IMR-90 (cell line): Measurements from ENCODE around the gene KDM8. TPM values are rescaled to one million over a fixed set of nuclear protein-coding genes. Genes with fewer than 3 reads are reported as not detected.

Experiments used
- ELK1 ChIP-seq: fragments of 150-350 bp; IDR thresholded peaks from 2 replicates; pipeline ENCODE4 v1.6.1; 2016; ENCODE audit warnings: low read depth, mild to moderate bottlenecking, low read length, moderate library complexity, borderline replicate concordance
- FOS ChIP-seq: fragments of 150-350 bp; IDR thresholded peaks from 2 replicates; pipeline ENCODE4 v1.6.1; 2016; ENCODE audit warnings: low read depth, low read length
- MAFK ChIP-seq: IDR thresholded peaks from 2 replicates; pipeline ENCODE4 v1.6.1; 2012; ENCODE audit warnings: low read depth, low read length, improper control_type of control experiment
- MAZ ChIP-seq: IDR thresholded peaks from 2 replicates; pipeline ENCODE4 v1.6.1; 2012; ENCODE audit warnings: low read depth, mild to moderate bottlenecking, low read length, improper control_type of control experiment, moderate library complexity, borderline replicate concordance
- RAD21 ChIP-seq: IDR thresholded peaks from 2 replicates; pipeline ENCODE4 v1.6.1; 2012; ENCODE audit warnings: low read length, improper control_type of control experiment
- RFX5 ChIP-seq: IDR thresholded peaks from 2 replicates; pipeline ENCODE4 v1.8.0; 2012; ENCODE audit warnings: low read depth, mild to moderate bottlenecking, low read length, moderate library complexity
- polyA plus RNA-seq, 3 experiments: library from polyadenylated mRNA; depleted of rRNA; stranded (reverse); fragments of >200 nt; gene quantifications; 2 replicates each; pipeline ENCODE4 v1.2.3, GENCODE V29; 2012; ENCODE audit warnings: low replicate concordance in 1 of 3
- total RNA-seq: library from RNA; depleted of rRNA; stranded (reverse); fragments of >200 nt; gene quantifications from 2 replicates; pipeline ENCODE4 v1.2.3, GENCODE V29; 2012

The KDM8 gene
- total and polyA plus RNA-seq, 2 of the 4 experiments (the other 2 are of a cell fraction) = 3.2 to 3.8 TPM

DNA sequence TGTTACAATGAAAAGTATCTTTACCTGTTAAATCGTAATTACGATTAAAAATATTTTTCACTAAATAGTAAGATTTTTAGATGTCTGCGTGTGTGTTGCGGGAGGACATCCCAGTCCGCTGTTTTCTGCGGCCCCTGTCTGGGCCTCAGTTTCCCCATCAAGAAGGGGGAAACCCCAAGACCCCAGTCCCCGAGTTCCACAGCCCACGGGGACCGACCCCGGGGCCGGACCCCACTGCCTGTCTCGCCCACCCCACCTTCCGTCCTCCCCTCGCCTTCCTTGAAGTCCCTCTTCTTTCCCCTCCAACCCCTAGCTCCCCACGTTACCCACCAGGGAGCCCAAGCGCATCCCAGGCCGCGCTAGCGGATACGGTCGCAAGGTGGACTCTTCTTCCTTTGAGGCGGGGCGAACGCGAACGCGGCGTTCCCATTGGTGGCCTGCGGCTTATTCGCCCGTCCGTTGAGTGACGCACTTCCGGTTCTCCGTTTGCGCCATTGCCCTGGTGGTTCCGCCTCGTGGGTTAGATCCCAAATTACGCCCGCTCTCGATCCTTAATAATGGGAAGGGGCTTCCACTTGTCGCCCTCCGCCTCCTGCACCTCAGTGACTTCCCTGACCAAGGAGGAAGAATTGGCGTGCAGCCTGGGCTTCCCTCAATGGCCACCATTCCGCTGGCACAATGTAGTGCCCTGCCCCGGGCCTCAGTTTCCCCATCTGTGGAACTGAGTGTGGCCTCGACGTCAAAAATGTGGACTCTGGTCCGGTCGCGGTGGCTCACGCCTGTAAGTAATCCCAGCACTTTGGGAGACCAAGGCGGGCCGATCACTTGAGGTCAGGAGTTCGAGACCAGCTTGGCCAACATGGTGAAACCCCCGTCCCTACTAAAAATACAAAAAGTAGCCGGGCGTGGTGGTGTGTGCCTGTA, 65.3 kb downstream of the KDM8 start, which contains the start of gene NSMCE1 (continued):
- TF ChIP-seq MAZ = peak; percentile 39; the same call in 1 of the 2 replicates
- TF ChIP-seq ELK1 = no peak
- no peak for TF ChIP-seq RAD21
- no peak for TF ChIP-seq FOS
- TF ChIP-seq RFX5 = no peak
- TF ChIP-seq MAFK = no peak
